HG03045 (cell line): ENCODE data around the gene LRP6.

Experiments
- ATAC-seq: cut with Tn5 transposase; IDR thresholded peaks from one replicate; pipeline ENCODE4 v1.9.1; 2021; ENCODE audit warnings: mild to moderate bottlenecking, moderate library complexity; ENCODE audit not compliant: unreplicated experiment

Gene LRP6

GRCh38 chr12:12216349-12217017 lies 50.4 kb downstream of the LRP6 start:
- ATAC-seq: no peak

- no peak for ATAC-seq
These were observed 52.2 kb downstream of the LRP6 start for GRCh38 chr12:12214635-12215131.

- no peak for ATAC-seq
These were observed 52.6 kb downstream of the LRP6 start for GRCh38 chr12:12214201-12214600.

- ATAC-seq: no peak
These were observed 54.1 kb downstream of the LRP6 start for GRCh38 chr12:12212769-12213168.

GRCh38 chr12:12210983-12211382 lies 55.9 kb downstream of the LRP6 start:
- no peak for ATAC-seq

DNA sequence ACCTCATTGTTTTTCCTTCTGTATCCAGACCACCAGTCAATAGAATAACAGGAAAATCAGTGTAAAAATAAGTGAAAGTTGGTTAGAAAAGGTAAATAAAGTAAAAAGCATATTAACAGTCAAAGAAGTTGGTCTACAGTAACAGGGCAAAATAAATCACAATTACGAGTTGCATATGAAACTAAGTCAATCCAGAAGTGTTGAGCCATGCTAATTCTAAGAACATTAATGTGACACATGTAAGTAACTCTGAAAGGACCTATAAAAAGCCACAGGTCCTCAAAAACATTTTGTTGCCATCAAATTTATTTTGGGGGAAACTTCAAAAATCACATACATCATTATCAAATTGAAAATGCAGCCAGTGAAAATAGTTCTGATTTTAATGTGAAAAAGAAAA lies 56.4 kb downstream of the LRP6 start:
- ATAC-seq: no peak

DNA sequence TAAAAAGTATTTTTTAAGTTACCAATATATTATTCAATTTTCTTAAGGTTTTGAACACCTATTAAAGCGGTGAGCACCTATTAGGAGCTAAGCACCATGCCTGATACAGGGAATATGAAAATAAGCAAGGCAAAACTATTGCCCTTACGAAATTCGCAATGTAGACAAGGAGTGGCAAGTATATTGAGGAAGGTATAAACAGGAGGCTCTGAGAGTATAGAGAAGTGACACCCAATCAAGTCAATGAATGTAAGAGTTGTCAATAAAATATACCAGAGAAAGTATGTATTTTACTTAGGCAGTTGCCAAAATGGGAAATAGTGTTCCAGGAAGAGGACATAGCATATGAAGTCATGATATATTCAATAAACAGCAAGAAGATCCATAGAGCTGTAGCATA lies 57.2 kb downstream of the LRP6 start:
- ATAC-seq: no peak

GRCh38 chr12:12209043-12209442 lies 57.8 kb downstream of the LRP6 start:
- no peak for ATAC-seq

GRCh38 chr12:12207746-12208145 lies 59.1 kb downstream of the LRP6 start:
- no peak for ATAC-seq

- no peak for ATAC-seq
These were observed 60.0 kb downstream of the LRP6 start for GRCh38 chr12:12206776-12207388.

DNA sequence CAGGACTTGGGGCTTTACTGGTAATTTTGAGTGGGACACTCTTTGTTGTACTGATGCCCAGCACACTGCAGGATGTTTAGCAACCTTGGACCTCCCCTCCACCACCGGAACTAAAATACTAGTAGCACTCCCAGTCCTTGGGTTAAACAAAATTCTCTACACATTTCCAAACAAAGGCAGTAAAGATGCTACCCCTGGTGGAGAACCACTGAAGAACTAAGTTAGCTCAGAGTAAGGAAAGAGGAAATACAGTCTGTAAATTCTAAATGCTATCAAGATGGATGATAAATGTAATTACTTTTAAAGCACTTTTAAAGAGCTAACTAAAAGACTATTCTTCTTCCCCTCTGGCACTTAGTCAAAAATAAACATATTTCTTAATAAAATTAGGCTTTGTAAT lies 64.1 kb downstream of the LRP6 start:
- no peak for ATAC-seq

- no peak for ATAC-seq
These were observed 64.7 kb downstream of the LRP6 start for GRCh38 chr12:12202105-12202504.

GRCh38 chr12:12201274-12201758 lies 65.5 kb downstream of the LRP6 start:
- ATAC-seq: no peak

DNA sequence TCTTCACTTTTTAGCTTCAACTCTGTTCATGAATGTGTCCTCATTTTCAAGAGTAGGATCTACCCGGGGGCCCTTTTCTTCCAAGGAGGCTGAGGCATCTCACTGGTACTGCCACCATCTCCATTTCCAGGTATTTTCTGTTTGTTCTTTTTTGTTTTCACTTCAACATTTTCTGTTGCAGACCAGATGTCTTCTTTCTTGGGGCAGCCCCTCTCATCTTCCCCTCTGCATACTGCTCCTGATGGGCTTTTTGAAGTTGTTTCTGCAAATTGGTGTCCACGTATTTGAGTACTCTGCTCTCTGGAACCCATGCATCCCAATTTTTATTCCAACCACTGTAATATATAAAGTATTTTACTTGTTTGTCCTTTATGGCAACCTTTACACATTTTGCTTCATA lies 66.5 kb downstream of the LRP6 start:
- no peak for ATAC-seq

DNA sequence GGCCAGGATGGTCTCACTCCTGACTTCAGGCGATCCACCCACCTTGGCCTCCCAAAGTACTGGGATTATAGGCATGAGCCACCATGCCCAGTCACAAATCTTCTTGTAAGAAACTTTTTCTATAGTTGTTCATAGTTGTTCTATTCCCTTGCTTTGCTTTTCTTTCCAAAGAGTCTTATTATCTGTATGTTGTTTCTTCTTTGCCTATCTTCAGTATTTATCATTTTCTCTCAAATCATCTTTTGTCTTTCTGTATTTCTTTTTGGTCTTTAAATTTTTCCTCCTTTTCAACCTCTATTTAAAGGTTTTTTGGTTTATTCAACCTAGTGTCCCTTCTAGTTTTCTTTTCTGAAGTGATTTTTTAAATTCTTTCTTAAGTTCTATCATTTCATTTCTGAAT lies 68.7 kb downstream of the LRP6 start:
- ATAC-seq: no peak

GRCh38 chr12:12197128-12197527 lies 69.7 kb downstream of the LRP6 start:
- ATAC-seq: no peak

- no peak for ATAC-seq
These were observed 71.3 kb downstream of the LRP6 start for GRCh38 chr12:12195516-12195915.

GRCh38 chr12:12195081-12195480 lies 71.8 kb downstream of the LRP6 start:
- ATAC-seq: no peak

DNA sequence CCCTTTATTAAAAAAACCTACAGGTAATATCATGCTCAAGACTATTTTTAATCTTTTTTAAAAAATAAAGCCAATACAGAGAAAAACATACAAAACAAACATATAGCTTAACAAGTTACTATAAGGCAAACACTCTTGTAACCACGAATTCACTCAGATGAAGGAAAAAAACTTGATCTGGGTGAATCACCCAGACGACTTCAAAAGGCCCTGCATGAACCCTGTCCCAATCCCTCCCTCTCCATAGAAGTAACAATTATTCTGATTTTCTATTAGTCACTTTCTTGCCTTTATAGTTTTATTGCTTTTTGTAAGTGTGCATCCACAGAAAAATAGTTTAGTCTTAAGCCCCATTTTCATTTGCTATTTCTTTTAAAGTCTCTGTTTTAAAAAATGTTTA lies 72.6 kb downstream of the LRP6 start:
- ATAC-seq: no peak

- no peak for ATAC-seq
These were observed 75.8 kb downstream of the LRP6 start for GRCh38 chr12:12191008-12191407.

- no peak for ATAC-seq
These were observed 76.6 kb downstream of the LRP6 start for GRCh38 chr12:12190087-12190809.

GRCh38 chr12:12185414-12185813 lies 81.4 kb downstream of the LRP6 start:
- ATAC-seq: no peak
